22Rv1 (cell line): ENCODE data around the gene TRPV5.

Experiments used
- ZFX ChIP-seq: fragments of 450-650 bp; IDR thresholded peaks from 2 replicates; pipeline ENCODE4 v1.6.1; 2017; ENCODE audit warnings: antibody characterized with exemption, borderline replicate concordance
- TF ChIP-seq, protein P1 (sequence below): fragments of 450-650 bp; IDR thresholded peaks from 2 replicates; pipeline ENCODE4 v1.5.1; 2017; ENCODE audit warnings: mild to moderate bottlenecking

DNA sequence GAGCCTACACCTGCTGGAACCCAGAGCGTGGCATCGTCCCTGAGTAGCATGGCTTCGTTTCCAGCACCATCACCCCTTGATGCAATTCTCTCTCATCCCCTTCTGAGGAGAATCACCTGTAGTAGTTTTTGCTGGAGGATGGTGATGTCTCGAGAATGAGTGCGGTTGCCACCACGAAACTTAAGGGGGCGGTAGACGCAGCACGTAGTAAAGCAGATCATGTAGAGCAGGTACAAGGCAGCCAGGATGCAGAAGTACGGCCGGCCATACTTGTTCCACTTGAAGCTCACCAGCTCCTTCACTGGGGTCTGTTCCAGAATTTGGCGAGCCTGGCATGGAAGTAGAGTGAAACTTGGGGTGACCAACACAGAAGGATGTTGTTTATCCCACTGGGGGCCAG is 8.1 kb downstream of the TRPV5 start:
- TF ChIP-seq, protein P1, sequence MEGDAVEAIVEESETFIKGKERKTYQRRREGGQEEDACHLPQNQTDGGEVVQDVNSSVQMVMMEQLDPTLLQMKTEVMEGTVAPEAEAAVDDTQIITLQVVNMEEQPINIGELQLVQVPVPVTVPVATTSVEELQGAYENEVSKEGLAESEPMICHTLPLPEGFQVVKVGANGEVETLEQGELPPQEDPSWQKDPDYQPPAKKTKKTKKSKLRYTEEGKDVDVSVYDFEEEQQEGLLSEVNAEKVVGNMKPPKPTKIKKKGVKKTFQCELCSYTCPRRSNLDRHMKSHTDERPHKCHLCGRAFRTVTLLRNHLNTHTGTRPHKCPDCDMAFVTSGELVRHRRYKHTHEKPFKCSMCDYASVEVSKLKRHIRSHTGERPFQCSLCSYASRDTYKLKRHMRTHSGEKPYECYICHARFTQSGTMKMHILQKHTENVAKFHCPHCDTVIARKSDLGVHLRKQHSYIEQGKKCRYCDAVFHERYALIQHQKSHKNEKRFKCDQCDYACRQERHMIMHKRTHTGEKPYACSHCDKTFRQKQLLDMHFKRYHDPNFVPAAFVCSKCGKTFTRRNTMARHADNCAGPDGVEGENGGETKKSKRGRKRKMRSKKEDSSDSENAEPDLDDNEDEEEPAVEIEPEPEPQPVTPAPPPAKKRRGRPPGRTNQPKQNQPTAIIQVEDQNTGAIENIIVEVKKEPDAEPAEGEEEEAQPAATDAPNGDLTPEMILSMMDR: peak; percentile 42
- no peak for TF ChIP-seq ZFX
